ENCODE results near the gene RMI2.
"Not testable (repeated sequence)": the region's sequence is repeated elsewhere in the genome, so short reads cannot be mapped to it uniquely, and the experiment has no call there.

The RMI2 gene

DNA sequence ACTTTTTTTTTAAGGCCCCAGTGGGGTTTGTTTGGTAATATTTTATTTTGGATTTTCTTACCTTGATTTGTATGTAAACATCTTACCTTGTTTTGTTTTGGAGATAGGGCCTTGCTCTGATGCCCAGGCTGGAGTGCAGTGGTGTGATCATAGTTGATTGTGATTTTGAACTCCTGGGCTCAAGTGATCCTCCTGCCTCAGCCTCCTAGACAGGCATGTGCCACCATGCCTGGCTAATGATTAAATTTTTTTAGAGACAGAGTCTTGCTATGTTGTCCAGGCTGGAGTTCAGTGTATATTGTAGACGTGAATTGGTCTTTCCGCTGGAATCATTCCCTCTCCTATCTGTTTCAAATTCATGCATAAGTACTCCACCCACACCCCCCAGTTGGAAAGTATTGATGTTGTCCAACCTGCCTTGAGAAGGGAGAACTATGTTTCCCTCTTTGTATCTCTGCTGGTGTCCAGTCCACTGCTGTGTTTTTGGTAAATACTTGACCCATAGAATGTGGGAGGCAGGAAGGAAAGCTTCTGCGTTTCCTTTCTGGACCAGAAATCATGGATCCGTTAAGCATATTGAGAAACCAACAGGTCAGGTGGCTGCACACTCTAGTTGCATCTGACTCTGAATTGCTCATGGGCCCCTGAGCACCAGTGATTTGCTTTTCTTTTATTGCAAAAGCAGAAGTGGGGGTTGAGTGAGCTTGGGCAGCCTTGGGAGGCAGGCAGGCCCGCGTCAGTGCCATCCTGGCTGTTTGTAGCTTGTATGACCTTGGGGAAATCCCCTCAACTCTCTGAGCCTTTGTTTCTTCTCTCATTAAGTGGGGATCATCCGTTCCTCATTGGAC lies 25.0 kb downstream of the RMI2 start:
- DNase-seq (ENCODE audit: low spot score), result no peak
- ChIA-PET CTCF (interaction anchor here (0.6 kb wide), 1 partner anchor 97 kb away, joined by 5 read pairs; no protein-coding TSS in a partner anchor), POLR2A (ENCODE audit: low non-redundant PET) (interaction anchor here (0.7 kb wide), 1 partner anchor 420 kb away, joined by 4 read pairs; no protein-coding TSS in a partner anchor)
- H3K27ac ChIP-seq, result no peak overlapping the region
- TF ChIP-seq, protein P1, sequence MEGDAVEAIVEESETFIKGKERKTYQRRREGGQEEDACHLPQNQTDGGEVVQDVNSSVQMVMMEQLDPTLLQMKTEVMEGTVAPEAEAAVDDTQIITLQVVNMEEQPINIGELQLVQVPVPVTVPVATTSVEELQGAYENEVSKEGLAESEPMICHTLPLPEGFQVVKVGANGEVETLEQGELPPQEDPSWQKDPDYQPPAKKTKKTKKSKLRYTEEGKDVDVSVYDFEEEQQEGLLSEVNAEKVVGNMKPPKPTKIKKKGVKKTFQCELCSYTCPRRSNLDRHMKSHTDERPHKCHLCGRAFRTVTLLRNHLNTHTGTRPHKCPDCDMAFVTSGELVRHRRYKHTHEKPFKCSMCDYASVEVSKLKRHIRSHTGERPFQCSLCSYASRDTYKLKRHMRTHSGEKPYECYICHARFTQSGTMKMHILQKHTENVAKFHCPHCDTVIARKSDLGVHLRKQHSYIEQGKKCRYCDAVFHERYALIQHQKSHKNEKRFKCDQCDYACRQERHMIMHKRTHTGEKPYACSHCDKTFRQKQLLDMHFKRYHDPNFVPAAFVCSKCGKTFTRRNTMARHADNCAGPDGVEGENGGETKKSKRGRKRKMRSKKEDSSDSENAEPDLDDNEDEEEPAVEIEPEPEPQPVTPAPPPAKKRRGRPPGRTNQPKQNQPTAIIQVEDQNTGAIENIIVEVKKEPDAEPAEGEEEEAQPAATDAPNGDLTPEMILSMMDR (conservative IDR thresholded peaks at IDR 0.05; ENCODE audit: low read depth), result no peak

DNA sequence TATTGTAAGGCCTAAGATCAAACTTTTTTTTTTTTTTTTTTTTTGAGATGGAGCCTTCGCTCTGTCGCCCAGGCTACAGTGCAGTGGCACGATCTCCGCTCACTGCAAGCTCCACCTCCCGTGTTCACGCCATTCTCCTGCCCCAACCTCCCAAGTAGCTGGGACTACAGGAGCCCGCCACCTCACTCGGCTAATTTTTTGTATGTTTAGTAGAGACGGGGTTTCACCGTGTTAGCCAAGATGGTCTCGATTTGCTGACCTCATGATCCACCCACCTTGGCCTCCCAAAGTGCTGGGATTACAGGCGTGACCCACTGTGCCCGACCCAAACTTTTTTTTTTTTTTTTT lies 25.6 kb downstream of the RMI2 start:
- ChIA-PET CTCF (interaction anchor here (1.7 kb wide), 1 partner anchor 116 kb away, joined by 6 read pairs; no protein-coding TSS in a partner anchor), POLR2A (ENCODE audit: low non-redundant PET) (interaction anchor here (0.7 kb wide), 1 partner anchor 419 kb away, joined by 4 read pairs; no protein-coding TSS in a partner anchor)
- not testable (repeated sequence) for DNase-seq (ENCODE audit: low spot score); H3K27ac ChIP-seq

DNA sequence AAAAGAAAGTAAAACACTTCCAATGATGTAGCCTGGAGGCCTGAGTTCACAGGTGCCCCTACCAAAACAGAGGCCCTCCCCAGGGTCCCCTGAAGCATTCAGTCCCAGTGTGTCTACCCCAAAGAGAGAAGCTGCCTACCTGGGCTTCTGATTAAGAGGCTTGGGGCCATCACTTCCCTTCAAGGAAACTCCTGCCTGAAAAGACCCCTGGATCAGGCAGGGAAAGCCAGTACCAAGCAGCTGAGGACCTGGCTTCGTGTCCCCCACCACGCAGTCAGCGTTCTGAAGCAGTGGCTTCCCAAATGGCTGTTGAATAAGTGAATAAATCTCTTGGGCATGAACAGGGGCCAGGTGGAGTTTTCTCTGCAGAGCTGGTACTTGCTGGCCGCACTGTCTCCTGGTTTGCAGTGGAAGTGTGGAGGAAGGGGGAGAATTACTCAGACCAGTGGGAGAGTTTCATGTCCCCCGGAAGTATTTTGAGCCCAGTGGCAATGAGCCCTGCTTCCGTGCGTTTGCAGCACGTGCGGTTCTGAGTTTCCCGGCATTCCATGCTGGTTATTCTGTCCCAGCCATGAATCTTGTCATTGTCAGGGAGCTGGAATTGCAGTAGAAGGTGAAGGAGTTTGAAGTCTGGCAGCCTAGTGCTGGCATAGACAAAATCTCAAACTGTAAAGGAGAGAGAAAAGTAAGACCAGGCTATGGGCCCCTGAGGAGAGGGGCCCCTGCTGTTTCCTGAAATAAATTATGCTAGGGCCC lies 27.0 kb downstream of the RMI2 start:
- no peak overlapping the region for H3K27ac ChIP-seq
- CTCF ChIA-PET, result interaction anchor here (0.6 to 1.7 kb wide), 4 partner anchors 89 to 418 kb away, joined by 3 to 6 read pairs (median 4); no protein-coding TSS in a partner anchor
- TF ChIP-seq, protein P1 (conservative IDR thresholded peaks at IDR 0.05; ENCODE audit: low read depth), result no peak
- no peak for DNase-seq (ENCODE audit: low spot score)
- POLR2A ChIA-PET (ENCODE audit: low non-redundant PET), result no interaction called here

DNA sequence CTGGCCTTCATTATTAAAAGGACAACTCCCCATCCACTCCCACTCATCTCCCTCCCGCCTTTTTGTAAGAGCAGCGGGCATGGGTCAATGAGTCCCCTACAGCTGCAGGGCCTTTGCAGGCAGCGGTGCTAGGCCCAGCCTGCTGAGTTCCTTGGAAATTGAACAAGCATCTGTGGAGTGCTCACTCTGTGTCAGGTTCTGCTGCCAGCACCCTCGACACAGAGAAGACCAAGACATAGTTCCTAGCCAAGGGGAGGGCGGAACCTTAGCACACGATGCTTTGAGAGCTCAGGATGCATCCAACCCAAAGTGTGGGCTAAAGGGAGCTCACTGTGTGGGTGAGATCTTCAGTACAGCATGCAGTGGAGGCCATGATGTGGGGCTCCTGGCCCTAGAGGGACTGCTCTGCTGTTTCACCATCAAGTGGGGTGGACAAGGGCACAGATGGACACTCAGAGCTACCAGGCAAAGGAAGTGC lies 27.6 kb downstream of the RMI2 start:
- TF ChIP-seq, protein P1 (conservative IDR thresholded peaks at IDR 0.05; ENCODE audit: low read depth), result no peak
- no peak overlapping the region for H3K27ac ChIP-seq
- POLR2A ChIA-PET (ENCODE audit: low non-redundant PET), result no interaction called here
- DNase-seq (ENCODE audit: low spot score), result no peak
- CTCF ChIA-PET, result interaction anchor here (0.6 kb wide), 2 partner anchors 170 to 418 kb away, joined by 3 to 4 read pairs; no protein-coding TSS in a partner anchor

DNA sequence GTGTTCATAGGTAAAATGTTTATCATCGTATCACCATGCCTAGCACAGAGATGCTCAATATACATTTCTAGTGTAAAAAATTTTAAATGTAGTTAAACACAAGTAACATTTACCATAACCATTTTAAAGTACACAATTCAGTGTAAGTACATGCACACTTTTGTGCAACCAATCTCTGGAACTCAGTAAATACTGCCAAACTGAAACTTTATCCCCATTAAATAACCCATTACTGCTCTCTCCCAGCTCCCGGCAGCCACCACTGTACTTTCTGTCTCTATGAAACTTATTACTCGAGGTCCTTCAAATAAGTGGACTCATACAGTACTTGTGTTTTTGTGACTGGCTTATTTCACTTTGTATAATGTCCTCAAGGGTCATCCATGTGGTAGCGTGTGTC lies 29.0 kb downstream of the RMI2 start:
- H3K27ac ChIP-seq, result no peak overlapping the region
- TF ChIP-seq, protein P1 (conservative IDR thresholded peaks at IDR 0.05; ENCODE audit: low read depth), result no peak
- DNase-seq (ENCODE audit: low spot score), result no peak
- CTCF ChIA-PET, result no interaction called here
- POLR2A ChIA-PET (ENCODE audit: low non-redundant PET), result no interaction called here

DNA sequence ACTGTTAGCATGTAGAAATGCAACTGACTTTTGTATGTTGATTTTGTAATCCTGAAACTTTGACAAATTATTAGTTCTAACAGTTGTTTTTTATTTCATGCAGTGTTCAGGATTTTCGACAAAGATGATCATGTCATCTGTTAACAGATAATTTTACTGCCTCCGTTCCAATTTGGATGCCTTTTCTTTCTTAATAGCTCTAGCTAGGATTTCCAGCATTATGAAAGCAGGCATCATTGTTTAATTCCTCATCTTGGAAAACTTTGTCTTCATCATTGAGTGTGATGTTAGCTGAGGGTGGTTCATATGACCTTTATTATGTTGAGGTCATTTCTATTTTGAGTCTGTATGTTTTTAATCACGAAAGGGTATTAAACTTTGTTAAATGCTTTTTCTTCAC lies 31.9 kb downstream of the RMI2 start:
- no peak for DNase-seq (ENCODE audit: low spot score)
- ChIA-PET CTCF (no interaction called here), POLR2A (ENCODE audit: low non-redundant PET) (no interaction called here)
- no peak overlapping the region for H3K27ac ChIP-seq
- TF ChIP-seq, protein P1 (conservative IDR thresholded peaks at IDR 0.05; ENCODE audit: low read depth), result no peak

DNA sequence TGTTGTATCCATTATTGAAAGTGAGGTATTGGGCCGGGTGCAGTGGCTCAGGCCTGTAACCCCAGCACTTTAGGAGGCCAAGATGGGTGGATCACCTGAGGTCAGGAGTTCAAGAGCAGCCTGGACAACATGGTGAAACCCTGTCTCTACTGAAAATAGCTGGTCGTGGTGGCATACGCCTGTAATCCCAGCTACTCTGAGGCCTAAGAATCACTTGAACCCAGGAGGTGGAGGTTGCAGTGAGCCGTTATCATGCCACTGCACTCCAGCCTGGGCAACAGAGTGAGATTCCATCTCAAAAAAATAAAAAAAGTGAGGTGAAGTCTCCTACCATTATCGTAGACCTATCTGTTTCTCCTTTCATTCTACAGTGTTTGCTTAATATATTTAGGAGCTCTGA lies 33.7 kb downstream of the RMI2 start:
- CTCF ChIA-PET, result not testable (repeated sequence)

More for the DNA sequence above, 33.7 kb downstream of the RMI2 start:
- POLR2A ChIA-PET (ENCODE audit: low non-redundant PET); DNase-seq (ENCODE audit: low spot score); H3K27ac ChIP-seq: not testable (repeated sequence)

Measured in RWPE1 (cell line).